Liver (tissue), 9 donors: Measurements from ENCODE around the gene HARS1. TPM values are rescaled to one million over a fixed set of nuclear protein-coding genes. Genes with fewer than 3 reads are reported as not detected.
"Not testable (repeated sequence)": the region's sequence is repeated elsewhere in the genome, so short reads cannot be mapped to it uniquely, and the experiment has no call there.

Source experiments
- DNase-seq: peaks from one replicate; pipeline ENCODE4 v3.0.0-alpha.2; 2017; ENCODE audit warnings: low spot score
- H3K27ac ChIP-seq, 2 donors: one replicate each; pipeline ENCODE4 v1.7.0; 2013; ENCODE audit warnings: inconsistent platforms in 2 of 2, low read length in 2 of 2, control low read depth in 1 of 2, low read depth in 1 of 2, mild to moderate bottlenecking in 1 of 2
- H3K27me3 ChIP-seq, 4 donors: one replicate each; pipeline versions ENCODE4 v1.6.1 to v1.7.0; 2013; ENCODE audit warnings: low read length in 3 of 4, inconsistent platforms in 1 of 4, mild to moderate bottlenecking in 1 of 4, moderate library complexity in 1 of 4; ENCODE audit not compliant: control insufficient read depth in 4 of 4, insufficient read depth in 4 of 4
- H3K36me3 ChIP-seq, 4 donors: one replicate each; pipeline versions ENCODE4 v1.6.1 to v1.7.0; 2013; ENCODE audit warnings: low read length in 3 of 4, mild to moderate bottlenecking in 3 of 4, low read depth in 1 of 4, moderate library complexity in 1 of 4; ENCODE audit not compliant: control insufficient read depth in 4 of 4, insufficient read depth in 3 of 4
- H3K4me1 ChIP-seq, 4 donors: one replicate each; pipeline versions ENCODE4 v1.6.1 to v1.7.0; 2013; ENCODE audit warnings: low read length in 3 of 4, mild to moderate bottlenecking in 3 of 4, moderate library complexity in 1 of 4; ENCODE audit not compliant: control insufficient read depth in 4 of 4, insufficient read depth in 4 of 4
- H3K4me3 ChIP-seq, 3 donors: one replicate each; pipeline versions ENCODE4 v1.6.1 to v1.7.0; 2013; ENCODE audit warnings: low read length in 3 of 3, control low read depth in 1 of 3, low read depth in 1 of 3, mild to moderate bottlenecking in 1 of 3
- H3K9ac ChIP-seq, 2 donors: one replicate each; pipeline ENCODE4 v1.7.0; 2013; ENCODE audit warnings: low read length in 2 of 2, mild to moderate bottlenecking in 2 of 2, moderate library complexity in 2 of 2, control low read depth in 1 of 2, low read depth in 1 of 2
- H3K9me3 ChIP-seq, 4 donors: one replicate each; pipeline versions ENCODE4 v1.6.1 to v1.7.0; 2013; ENCODE audit warnings: low read length in 3 of 4; ENCODE audit not compliant: control insufficient read depth in 4 of 4
- EGR1 ChIP-seq, 2 donors: IDR thresholded peaks; 2 replicates each; pipeline ENCODE4 v1.6.1; 2016 to 2018; ENCODE audit warnings: antibody characterized with exemption in 2 of 2, low read depth in 2 of 2
- FOXA1 ChIP-seq: IDR thresholded peaks from 2 replicates; pipeline ENCODE4 v1.6.1; 2016; ENCODE audit warnings: antibody characterized with exemption
- FOXA2 ChIP-seq: IDR thresholded peaks from 2 replicates; pipeline ENCODE4 v1.6.1; 2016; ENCODE audit warnings: antibody characterized with exemption
- GABPA ChIP-seq, 2 donors: IDR thresholded peaks in 1 of 2; conservative IDR thresholded peaks in 1 of 2; 2 replicates each; pipeline ENCODE4 v1.6.1; 2016; ENCODE audit warnings: antibody characterized with exemption in 2 of 2, mild to moderate bottlenecking in 1 of 2, moderate library complexity in 1 of 2
- HNF4A ChIP-seq, 2 donors: conservative IDR thresholded peaks; 2 replicates each; pipeline ENCODE4 v1.6.1; 2016; ENCODE audit warnings: antibody characterized with exemption in 2 of 2, mild to moderate bottlenecking in 2 of 2
- HNF4G ChIP-seq: IDR thresholded peaks from 2 replicates; pipeline ENCODE4 v1.6.1; 2016; ENCODE audit warnings: antibody characterized with exemption
- JUND ChIP-seq, 2 donors: IDR thresholded peaks; 2 replicates each; pipeline ENCODE4 v1.6.1; 2016; ENCODE audit warnings: antibody characterized with exemption in 2 of 2
- NR2F2 ChIP-seq: IDR thresholded peaks from 2 replicates; pipeline ENCODE4 v1.6.1; 2016; ENCODE audit warnings: antibody characterized with exemption
- RXRA ChIP-seq, 2 donors: IDR thresholded peaks; 2 replicates each; pipeline ENCODE4 v1.6.1; 2017 to 2018; ENCODE audit warnings: antibody characterized with exemption in 2 of 2, mild to moderate bottlenecking in 1 of 2
- SP1 ChIP-seq: IDR thresholded peaks from 2 replicates; pipeline ENCODE4 v1.6.1; 2018; ENCODE audit warnings: antibody characterized with exemption, mild to moderate bottlenecking
- TAF1 ChIP-seq: conservative IDR thresholded peaks from 2 replicates; pipeline ENCODE4 v1.6.1; 2016; ENCODE audit warnings: antibody characterized with exemption, mild to moderate bottlenecking
- WGBS: extraction: QIAGEN DNeasy Blood & Tissue Kit; methylation state at CpG from one replicate; pipeline ENCODE4 v1.1.7; 2013; 5-methylcytosine and 5-hydroxymethylcytosine counted together
- polyA plus RNA-seq, 2 donors: library from polyadenylated mRNA; stranded (reverse) in 1 of 2; unstranded in 1 of 2; fragments of 200-250 nt in 1 of 2; fragments of >200 nt in 1 of 2; fragmentation: Nextera tagmentation in 1 of 2; extraction: Ambion mirVana in 1 of 2; gene quantifications; one replicate each; pipeline versions ENCODE4 v1.2.1 to v1.2.3, GENCODE V29; 2013 to 2015
- total RNA-seq, 2 donors: library from RNA; depleted of rRNA; stranded (reverse); fragments of >200 nt; gene quantifications; one replicate each; pipeline ENCODE4 v1.2.3, GENCODE V29; 2014
- TF ChIP-seq, protein P1 (sequence below): IDR thresholded peaks from 2 replicates; pipeline ENCODE4 v1.6.1; 2016; ENCODE audit warnings: antibody characterized with exemption, mild to moderate bottlenecking
- TF ChIP-seq, protein P2 (sequence below): IDR thresholded peaks from 2 replicates; pipeline ENCODE4 v1.6.1; 2016; ENCODE audit warnings: antibody characterized with exemption
- TF ChIP-seq, protein P3 (sequence below): IDR thresholded peaks from 2 replicates; pipeline ENCODE4 v1.6.1; 2016; ENCODE audit warnings: antibody characterized with exemption
- donor health status: healthy.
- donor health status: healthy.
- donor health status: healthy.
- donor health status: healthy.
- donor health status: healthy.

Gene HARS1
- total and polyA plus RNA-seq, 4 donors: 31.2 to 57.1 (median 37.3) TPM

DNA sequence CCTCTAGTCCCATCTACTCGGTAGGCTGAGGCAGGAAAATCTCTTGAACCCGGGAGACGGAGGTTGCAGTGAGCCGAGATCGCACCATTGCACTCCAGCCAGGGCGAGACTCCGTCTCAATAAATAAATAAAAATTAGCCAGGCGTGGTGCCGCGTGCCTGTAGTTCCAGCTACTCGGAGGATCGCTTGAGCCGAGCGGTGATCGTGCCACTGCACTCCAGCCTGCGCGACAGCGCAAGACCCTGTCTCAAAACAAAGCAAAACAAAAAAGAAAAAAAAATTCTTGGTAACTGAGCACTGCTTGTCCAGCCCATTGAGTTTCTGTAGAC, 27.2 kb downstream of the HARS1 start:
- Histone ChIP-seq H3K4me3 (peak overlapping the region; percentile 87 to 99 (median 95)), H3K9ac (peak overlapping the region; percentile 81 to 89), H3K27ac (peak overlapping the region; percentile 85 to 95), H3K27me3 (no peaks in the 10 kb centered on the region), H3K9me3 (no peaks in the 10 kb centered on the region), H3K4me1 (peaks cover 2 to 18% (median 9%) of the 10 kb centered on the region in 4 donors), H3K36me3 (peaks cover under 1 to 52% (median 44%) of the 10 kb centered on the region in 4 donors)
- no peak for TF ChIP-seq HNF4A (conservative IDR thresholded peaks at IDR 0.05)
- no peak for TF ChIP-seq EGR1 (IDR thresholded peaks at IDR 0.05; ENCODE audit: low read depth in 2 of 2)
- 12% methylated on average over 18 of the region's 18 CpGs for WGBS
- DNase-seq: no peak

DNA sequence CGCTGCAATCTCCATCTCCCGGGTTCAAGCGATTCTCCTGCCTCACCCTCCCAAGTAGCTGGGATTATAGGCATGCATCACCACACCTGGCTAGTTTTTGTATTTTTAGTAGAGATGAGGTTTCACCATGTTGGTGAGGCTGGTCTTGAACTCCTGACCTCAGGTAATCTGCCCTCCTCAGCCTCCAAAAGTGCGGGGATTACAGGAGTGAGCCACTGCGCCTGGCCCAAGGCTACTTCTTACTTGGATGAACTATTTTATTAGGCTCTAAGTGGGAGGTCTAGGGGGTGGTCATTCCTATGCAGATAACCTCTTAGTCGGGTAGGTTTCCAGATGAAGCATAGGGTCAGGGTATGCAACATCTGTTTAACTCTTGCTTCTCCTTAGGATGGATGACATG, 30.8 kb downstream of the HARS1 start:
- peaks cover 0 to 10% (median 5%) of the 10 kb centered on the region in 4 donors for H3K4me1 ChIP-seq
- not testable (repeated sequence) for H3K9ac ChIP-seq, H3K4me3 ChIP-seq, H3K27me3 ChIP-seq, H3K27ac ChIP-seq, DNase-seq, H3K9me3 ChIP-seq
- WGBS: 91% methylated on average over 6 of the region's 6 CpGs
- peaks cover 5 to 74% (median 63%) of the 10 kb centered on the region in 4 donors for H3K36me3 ChIP-seq

DNA sequence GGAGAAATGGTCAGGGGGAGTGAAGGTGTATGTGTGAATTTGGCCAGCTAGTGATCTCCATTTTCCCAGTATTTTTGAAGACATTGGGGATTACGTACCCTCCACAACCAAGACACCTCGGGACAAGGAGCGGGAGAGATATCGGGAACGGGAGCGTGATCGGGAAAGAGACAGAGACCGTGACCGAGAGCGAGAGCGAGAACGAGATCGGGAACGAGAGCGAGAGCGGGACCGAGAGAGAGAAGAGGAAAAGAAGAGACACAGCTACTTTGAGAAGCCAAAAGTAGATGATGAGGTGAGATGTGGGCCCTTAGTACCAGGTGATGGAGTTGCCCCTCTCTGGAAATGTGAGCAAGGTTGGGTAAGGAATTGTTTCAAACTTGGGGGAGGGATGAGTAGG, 32.3 kb downstream of the HARS1 start:
- no peak for DNase-seq
- peaks cover 0 to 2% (median under 1%) of the 10 kb centered on the region in 4 donors for H3K4me1 ChIP-seq
- TF ChIP-seq RXRA (IDR thresholded peaks at IDR 0.05) (no peak), FOXA1 (no peak), HNF4G (no peak), EGR1 (IDR thresholded peaks at IDR 0.05; ENCODE audit: low read depth in 2 of 2) (no peak)
- TF ChIP-seq, protein P1, sequence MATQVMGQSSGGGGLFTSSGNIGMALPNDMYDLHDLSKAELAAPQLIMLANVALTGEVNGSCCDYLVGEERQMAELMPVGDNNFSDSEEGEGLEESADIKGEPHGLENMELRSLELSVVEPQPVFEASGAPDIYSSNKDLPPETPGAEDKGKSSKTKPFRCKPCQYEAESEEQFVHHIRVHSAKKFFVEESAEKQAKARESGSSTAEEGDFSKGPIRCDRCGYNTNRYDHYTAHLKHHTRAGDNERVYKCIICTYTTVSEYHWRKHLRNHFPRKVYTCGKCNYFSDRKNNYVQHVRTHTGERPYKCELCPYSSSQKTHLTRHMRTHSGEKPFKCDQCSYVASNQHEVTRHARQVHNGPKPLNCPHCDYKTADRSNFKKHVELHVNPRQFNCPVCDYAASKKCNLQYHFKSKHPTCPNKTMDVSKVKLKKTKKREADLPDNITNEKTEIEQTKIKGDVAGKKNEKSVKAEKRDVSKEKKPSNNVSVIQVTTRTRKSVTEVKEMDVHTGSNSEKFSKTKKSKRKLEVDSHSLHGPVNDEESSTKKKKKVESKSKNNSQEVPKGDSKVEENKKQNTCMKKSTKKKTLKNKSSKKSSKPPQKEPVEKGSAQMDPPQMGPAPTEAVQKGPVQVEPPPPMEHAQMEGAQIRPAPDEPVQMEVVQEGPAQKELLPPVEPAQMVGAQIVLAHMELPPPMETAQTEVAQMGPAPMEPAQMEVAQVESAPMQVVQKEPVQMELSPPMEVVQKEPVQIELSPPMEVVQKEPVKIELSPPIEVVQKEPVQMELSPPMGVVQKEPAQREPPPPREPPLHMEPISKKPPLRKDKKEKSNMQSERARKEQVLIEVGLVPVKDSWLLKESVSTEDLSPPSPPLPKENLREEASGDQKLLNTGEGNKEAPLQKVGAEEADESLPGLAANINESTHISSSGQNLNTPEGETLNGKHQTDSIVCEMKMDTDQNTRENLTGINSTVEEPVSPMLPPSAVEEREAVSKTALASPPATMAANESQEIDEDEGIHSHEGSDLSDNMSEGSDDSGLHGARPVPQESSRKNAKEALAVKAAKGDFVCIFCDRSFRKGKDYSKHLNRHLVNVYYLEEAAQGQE: no peak
- no peak overlapping the region for H3K27ac ChIP-seq
- H3K4me3 ChIP-seq: no peak overlapping the region
- H3K9ac ChIP-seq: no peak overlapping the region
- no peaks in the 10 kb centered on the region for H3K9me3 ChIP-seq
- no peaks in the 10 kb centered on the region for H3K27me3 ChIP-seq
- H3K36me3 ChIP-seq: peaks cover 7 to 89% (median 78%) of the 10 kb centered on the region in 4 donors
- 98% methylated on average over 17 of the region's 17 CpGs for WGBS

DNA sequence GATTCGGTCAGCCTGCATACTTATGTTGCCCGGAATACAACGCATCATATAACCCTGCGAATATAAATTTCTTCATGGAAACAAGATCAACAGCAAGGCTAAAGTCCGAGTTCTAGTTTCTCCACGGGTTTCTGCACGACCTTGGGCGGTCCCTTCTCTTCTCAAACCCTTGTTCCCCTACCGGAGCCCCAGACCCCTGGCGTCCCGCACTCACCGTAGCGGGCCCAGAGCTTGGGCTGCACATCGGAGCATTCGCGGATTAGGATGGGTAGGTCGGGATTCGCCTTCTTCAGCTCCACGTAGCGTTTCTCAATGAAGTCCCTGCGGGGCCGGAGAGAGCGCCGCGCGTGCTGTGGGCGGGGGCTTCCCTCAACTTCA, 44.1 kb downstream of the HARS1 start:
- H3K4me3 ChIP-seq: peak overlapping the region; percentile 74 to 97 (median 83)
- peak overlapping the region; percentile 63 to 79 for H3K9ac ChIP-seq
- H3K4me1 ChIP-seq: peaks cover 0 to 29% (median 27%) of the 10 kb centered on the region in 4 donors
- H3K27me3 ChIP-seq: no peaks in the 10 kb centered on the region
- peaks cover 2 to 47% (median 31%) of the 10 kb centered on the region in 4 donors for H3K36me3 ChIP-seq
- no peaks in the 10 kb centered on the region for H3K9me3 ChIP-seq
- H3K27ac ChIP-seq: peak overlapping the region; percentile 75
- under 1% methylated on average over 27 of the region's 27 CpGs for WGBS
- DNase-seq: no peak
- TF ChIP-seq, protein P2, sequence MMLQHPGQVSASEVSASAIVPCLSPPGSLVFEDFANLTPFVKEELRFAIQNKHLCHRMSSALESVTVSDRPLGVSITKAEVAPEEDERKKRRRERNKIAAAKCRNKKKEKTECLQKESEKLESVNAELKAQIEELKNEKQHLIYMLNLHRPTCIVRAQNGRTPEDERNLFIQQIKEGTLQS: no peak
- TF ChIP-seq NR2F2 (no peak), HNF4G (no peak), GABPA (IDR thresholded peaks at IDR 0.05 in 1 of 2, conservative IDR thresholded peaks at IDR 0.05 in 1 of 2) (no peak), FOXA1 (no peak), TAF1 (no peak), SP1 (no peak), RXRA (IDR thresholded peaks at IDR 0.05) (no peak), FOXA2 (no peak), JUND (IDR thresholded peaks at IDR 0.05) (no peak)
- TF ChIP-seq, protein P3, sequence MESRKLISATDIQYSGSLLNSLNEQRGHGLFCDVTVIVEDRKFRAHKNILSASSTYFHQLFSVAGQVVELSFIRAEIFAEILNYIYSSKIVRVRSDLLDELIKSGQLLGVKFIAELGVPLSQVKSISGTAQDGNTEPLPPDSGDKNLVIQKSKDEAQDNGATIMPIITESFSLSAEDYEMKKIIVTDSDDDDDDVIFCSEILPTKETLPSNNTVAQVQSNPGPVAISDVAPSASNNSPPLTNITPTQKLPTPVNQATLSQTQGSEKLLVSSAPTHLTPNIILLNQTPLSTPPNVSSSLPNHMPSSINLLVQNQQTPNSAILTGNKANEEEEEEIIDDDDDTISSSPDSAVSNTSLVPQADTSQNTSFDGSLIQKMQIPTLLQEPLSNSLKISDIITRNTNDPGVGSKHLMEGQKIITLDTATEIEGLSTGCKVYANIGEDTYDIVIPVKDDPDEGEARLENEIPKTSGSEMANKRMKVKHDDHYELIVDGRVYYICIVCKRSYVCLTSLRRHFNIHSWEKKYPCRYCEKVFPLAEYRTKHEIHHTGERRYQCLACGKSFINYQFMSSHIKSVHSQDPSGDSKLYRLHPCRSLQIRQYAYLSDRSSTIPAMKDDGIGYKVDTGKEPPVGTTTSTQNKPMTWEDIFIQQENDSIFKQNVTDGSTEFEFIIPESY: no peak
- TF ChIP-seq, protein P1: no peak
